Mucosa of rectum (tissue), 2 donors: Measurements from ENCODE around the gene GDF10.

ENCODE experiments used
- H3K27ac ChIP-seq, 2 donors: one replicate each; pipeline ENCODE4 v1.7.0; 2013; ENCODE audit warnings: inconsistent platforms in 2 of 2, low read depth in 2 of 2, low read length in 2 of 2
- H3K27me3 ChIP-seq, 2 donors: one replicate each; pipeline ENCODE4 v1.7.0; 2013; ENCODE audit warnings: low read length in 2 of 2; ENCODE audit not compliant: control insufficient read depth in 2 of 2, insufficient read depth in 2 of 2
- H3K36me3 ChIP-seq, 2 donors: one replicate each; pipeline ENCODE4 v1.7.0; 2013; ENCODE audit warnings: low read length in 2 of 2; ENCODE audit not compliant: control insufficient read depth in 2 of 2, insufficient read depth in 2 of 2
- H3K4me1 ChIP-seq, 2 donors: one replicate each; pipeline ENCODE4 v1.7.0; 2013; ENCODE audit warnings: low read length in 2 of 2, mild to moderate bottlenecking in 1 of 2; ENCODE audit not compliant: control insufficient read depth in 2 of 2, insufficient read depth in 2 of 2
- H3K4me3 ChIP-seq, 2 donors: one replicate each; pipeline ENCODE4 v1.7.0; 2013; ENCODE audit warnings: low read length in 2 of 2
- H3K9ac ChIP-seq, 2 donors: one replicate each; pipeline ENCODE4 v1.7.0; 2013; ENCODE audit warnings: low read length in 2 of 2, low read depth in 1 of 2, mild to moderate bottlenecking in 1 of 2
- H3K9me3 ChIP-seq, 2 donors: one replicate each; pipeline ENCODE4 v1.7.0; 2013; ENCODE audit warnings: low read length in 2 of 2; ENCODE audit not compliant: control insufficient read depth in 2 of 2
- donor health status: healthy.
- donor health status: Normal muscosa, but diverticular disease.

GDF10 gene

DNA sequence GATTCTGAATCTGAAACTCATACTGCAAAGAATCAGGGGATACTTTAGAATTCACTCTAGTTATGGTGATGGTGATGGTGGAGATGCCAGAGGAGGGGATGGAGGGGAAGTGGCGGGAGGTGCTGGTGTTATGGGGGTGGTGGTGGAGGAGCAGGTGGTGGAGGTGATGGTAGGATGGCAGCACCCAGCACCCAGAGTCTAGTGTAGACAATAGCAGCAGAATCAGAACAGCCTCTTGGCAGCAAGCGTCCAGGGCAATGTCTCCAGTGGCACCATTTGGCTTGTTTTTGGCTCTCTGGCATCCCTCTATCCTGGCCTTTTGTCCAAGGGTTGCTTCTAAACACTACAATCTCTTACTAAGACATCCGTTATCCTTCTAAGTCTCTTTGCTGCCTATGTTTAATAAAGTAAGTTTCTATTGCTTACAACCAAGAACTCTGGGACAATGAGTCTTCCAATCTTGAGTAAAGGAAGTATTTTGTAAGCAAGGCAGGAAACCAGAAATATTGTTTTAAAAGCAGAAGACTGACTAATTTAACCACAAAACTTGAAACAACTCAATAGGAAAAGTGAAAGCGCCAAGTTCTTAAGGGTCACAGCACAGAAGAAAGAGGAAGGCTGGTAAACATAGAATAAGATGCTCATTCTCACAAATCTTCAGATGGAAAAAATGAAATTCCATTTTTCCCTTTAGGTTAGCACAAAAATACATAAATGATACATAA, 42.4 kb upstream of the GDF10 start:
- Histone ChIP-seq H3K9me3 (no peaks in the 10 kb centered on the region), H3K27ac (peak overlapping the region; percentile 12 to 50), H3K9ac (no peak overlapping the region), H3K36me3 (no peaks in the 10 kb centered on the region), H3K4me3 (no peak overlapping the region), H3K4me1 (no peaks in the 10 kb centered on the region), H3K27me3 (no peaks in the 10 kb centered on the region)

GRCh38 chr10:47258921-47259320, 41.1 kb upstream of the GDF10 start:
- Histone ChIP-seq H3K27me3 (no peaks in the 10 kb centered on the region), H3K9ac (no peak overlapping the region), H3K4me3 (no peak overlapping the region), H3K4me1 (no peaks in the 10 kb centered on the region), H3K36me3 (no peaks in the 10 kb centered on the region), H3K27ac (no peak overlapping the region), H3K9me3 (no peaks in the 10 kb centered on the region)

- no peaks in the 10 kb centered on the region for H3K27me3 ChIP-seq
- H3K9me3 ChIP-seq: no peaks in the 10 kb centered on the region
- H3K27ac ChIP-seq: no peak overlapping the region
- H3K4me1 ChIP-seq: no peaks in the 10 kb centered on the region
- no peak overlapping the region for H3K9ac ChIP-seq
- H3K36me3 ChIP-seq: no peaks in the 10 kb centered on the region
- H3K4me3 ChIP-seq: no peak overlapping the region
Measured at GRCh38 chr10:47259466-47259865, 40.5 kb upstream of the GDF10 start.

GRCh38 chr10:47260505-47261111, 39.4 kb upstream of the GDF10 start:
- Histone ChIP-seq H3K9me3 (no peaks in the 10 kb centered on the region), H3K4me1 (no peaks in the 10 kb centered on the region), H3K27ac (peak overlapping the region in 1 of 2 donors; percentile 23), H3K27me3 (no peaks in the 10 kb centered on the region), H3K36me3 (no peaks in the 10 kb centered on the region), H3K9ac (no peak overlapping the region), H3K4me3 (no peak overlapping the region)

DNA sequence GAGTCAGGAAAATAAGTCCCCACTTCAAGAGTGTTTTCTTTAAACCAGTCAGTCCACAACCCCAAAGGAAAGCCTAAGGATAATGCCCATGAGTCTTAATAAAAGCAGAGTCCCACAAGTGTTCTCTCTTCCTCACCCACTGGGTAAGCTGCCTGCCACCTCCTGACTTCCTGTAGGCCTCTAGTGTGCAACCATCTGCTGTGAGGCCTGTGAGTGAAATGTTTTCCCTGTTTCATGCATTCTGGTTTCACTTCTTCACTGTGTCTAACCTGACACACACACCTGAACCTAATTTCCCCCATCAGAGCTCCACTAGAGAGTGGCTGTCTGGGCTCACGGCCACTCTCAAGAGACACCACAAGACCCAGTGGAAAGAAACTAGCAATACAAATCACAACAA, 38.9 kb upstream of the GDF10 start:
- Histone ChIP-seq H3K4me1 (no peaks in the 10 kb centered on the region), H3K9me3 (no peaks in the 10 kb centered on the region), H3K27ac (peak overlapping the region in 1 of 2 donors; percentile 23), H3K27me3 (no peaks in the 10 kb centered on the region), H3K9ac (no peak overlapping the region), H3K4me3 (no peak overlapping the region), H3K36me3 (no peaks in the 10 kb centered on the region)

- H3K27me3 ChIP-seq: no peaks in the 10 kb centered on the region
- no peaks in the 10 kb centered on the region for H3K4me1 ChIP-seq
Measured at GRCh38 chr10:47261556-47261955, 38.4 kb upstream of the GDF10 start.

GRCh38 chr10:47262606-47263533, 37.1 kb upstream of the GDF10 start:
- Histone ChIP-seq H3K27me3 (no peaks in the 10 kb centered on the region), H3K4me1 (no peaks in the 10 kb centered on the region), H3K9me3 (no peaks in the 10 kb centered on the region), H3K4me3 (no peak overlapping the region), H3K9ac (no peak overlapping the region), H3K27ac (no peak overlapping the region), H3K36me3 (no peaks in the 10 kb centered on the region)

More at GRCh38 chr10:47261556-47261955, 38.4 kb upstream of the GDF10 start:
- Histone ChIP-seq H3K9ac (no peak overlapping the region), H3K27ac (no peak overlapping the region), H3K9me3 (no peaks in the 10 kb centered on the region), H3K4me3 (no peak overlapping the region), H3K36me3 (no peaks in the 10 kb centered on the region)

GRCh38 chr10:47264797-47265281, 35.2 kb upstream of the GDF10 start:
- Histone ChIP-seq H3K4me3 (no peak overlapping the region), H3K4me1 (no peaks in the 10 kb centered on the region), H3K27me3 (no peaks in the 10 kb centered on the region), H3K9me3 (no peaks in the 10 kb centered on the region), H3K9ac (no peak overlapping the region), H3K27ac (no peak overlapping the region), H3K36me3 (no peaks in the 10 kb centered on the region)

DNA sequence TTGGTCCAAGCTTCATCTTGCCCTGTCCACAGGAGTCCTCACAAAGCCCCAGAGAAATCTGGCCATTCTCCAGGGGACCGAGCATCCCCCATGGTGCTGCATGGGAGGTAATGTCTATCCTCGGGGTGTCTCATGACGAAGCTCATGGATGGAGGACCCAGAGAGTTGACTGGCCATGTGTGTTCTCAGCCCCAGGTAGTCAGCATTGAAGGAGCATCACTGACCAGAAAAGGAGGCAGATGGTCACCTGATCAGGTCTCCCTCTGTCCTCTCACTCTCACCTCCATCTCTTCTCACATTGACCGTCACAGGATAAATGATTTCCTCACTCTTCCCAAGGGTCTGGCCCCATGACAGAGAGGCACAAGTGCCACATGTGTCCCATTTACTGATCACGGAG, 33.4 kb upstream of the GDF10 start:
- Histone ChIP-seq H3K27ac (no peak overlapping the region), H3K27me3 (no peaks in the 10 kb centered on the region), H3K36me3 (no peaks in the 10 kb centered on the region), H3K4me3 (no peak overlapping the region), H3K9me3 (no peaks in the 10 kb centered on the region), H3K4me1 (no peaks in the 10 kb centered on the region), H3K9ac (no peak overlapping the region)

- Histone ChIP-seq H3K27me3 (no peaks in the 10 kb centered on the region), H3K4me3 (no peak overlapping the region), H3K9ac (no peak overlapping the region), H3K36me3 (no peaks in the 10 kb centered on the region), H3K9me3 (no peaks in the 10 kb centered on the region), H3K27ac (no peak overlapping the region), H3K4me1 (no peaks in the 10 kb centered on the region)
Measured at GRCh38 chr10:47268696-47269095, 31.3 kb upstream of the GDF10 start.
